ENCODE data around the gene ARHGAP10.

DNA sequence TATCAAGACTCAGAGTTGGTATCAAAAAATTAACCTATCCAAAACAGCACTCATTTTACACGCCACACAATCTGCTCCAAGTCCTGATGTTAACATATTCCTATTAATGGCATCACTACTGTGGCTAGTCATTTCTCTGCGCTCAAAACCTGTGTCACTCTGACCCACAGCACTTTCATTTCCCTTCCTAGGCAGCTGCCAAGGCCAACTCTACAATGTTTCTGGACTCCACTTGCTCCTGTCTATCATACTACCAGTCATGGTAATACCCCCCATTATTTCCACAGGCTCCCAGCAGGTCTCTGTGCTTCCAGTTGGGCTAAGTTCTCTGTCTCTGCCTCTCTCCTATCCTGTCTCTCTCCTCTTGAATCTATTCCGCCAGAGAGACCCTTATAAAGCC, 386.7 kb downstream of the ARHGAP10 start:
- TF ChIP-seq POLR2A (IDR thresholded peaks at IDR 0.05; ENCODE audit: low read depth, low read length) (no peak), POLR2AphosphoS5 (IDR thresholded peaks at IDR 0.05; ENCODE audit: low read depth, low read length) (no peak), TAF1 (IDR thresholded peaks at IDR 0.05; ENCODE audit: low read depth, low read length) (no peak), SPI1 (IDR thresholded peaks at IDR 0.05; ENCODE audit: low read depth, low read length) (0 out of 2 replicates have a peak, but pooled peaks have one; percentile 21)
